Jurkat, Clone E6-1 (cell line): Measurements from ENCODE around the gene PLD5. TPM values are rescaled to one million over a fixed set of nuclear protein-coding genes. Genes with fewer than 3 reads are reported as not detected.

ENCODE experiments used
- DNase-seq: peaks from one replicate; pipeline ENCODE4 v3.0.0-alpha.2; 2011; ENCODE audit warnings: low read depth, low spot score
- H3K4me3 ChIP-seq: 2 replicates; pipeline ENCODE4 v1.5.1; 2011; ENCODE audit warnings: mild to moderate bottlenecking, low read length, control low read depth, moderate library complexity
- polyA plus RNA-seq: library from polyadenylated mRNA; unstranded; fragments of >200 nt; gene quantifications from one replicate; pipeline ENCODE4 v1.2.1, GENCODE V29; 2012; ENCODE audit warnings: missing spikeins; ENCODE audit not compliant: insufficient read length, insufficient read depth

Gene PLD5
- not detected for polyA plus RNA-seq

DNA sequence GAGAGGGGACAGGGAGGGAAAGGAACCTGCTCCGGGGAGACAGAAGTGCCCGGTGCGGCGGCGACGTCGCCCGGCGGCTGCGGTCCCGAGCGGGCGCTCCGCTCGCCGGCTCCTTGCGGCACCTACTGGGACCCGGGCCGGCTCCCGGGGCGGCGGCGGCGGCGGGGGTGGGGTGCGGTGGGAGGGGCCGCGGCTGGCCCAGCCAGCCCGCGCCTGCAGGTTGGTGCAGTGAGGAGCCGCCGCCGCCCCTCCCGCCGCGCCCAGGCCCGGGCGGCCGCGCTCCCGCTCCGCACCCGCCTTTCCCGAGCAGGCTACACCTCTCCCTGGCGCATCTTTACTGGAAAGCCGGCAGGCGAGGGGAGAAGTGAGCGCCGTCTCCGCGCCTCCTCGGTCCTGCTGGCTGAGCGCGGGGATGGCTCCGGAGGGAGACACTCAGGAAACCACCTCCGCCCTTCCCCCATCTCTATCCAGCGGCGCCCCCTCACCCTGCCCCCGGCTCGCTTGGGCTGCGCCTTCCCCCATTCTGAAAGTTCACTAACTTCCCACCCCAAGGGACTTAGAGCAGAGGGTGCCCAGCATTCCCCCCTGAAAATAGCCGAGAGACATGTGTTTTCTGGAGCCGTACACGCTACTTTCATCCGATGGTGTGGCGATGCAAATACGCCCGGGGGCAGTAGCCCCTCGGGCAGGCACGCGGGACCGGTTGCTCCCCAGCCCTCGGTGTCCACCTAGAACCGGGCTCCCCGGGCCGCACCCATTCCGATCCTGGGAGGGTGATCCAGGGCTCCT is at the start of gene PLD5:
Gene PLD5 (minus strand): TSS at position 127 of the 789 bp plus-strand sequence.
- DNase-seq = no peak

DNA sequence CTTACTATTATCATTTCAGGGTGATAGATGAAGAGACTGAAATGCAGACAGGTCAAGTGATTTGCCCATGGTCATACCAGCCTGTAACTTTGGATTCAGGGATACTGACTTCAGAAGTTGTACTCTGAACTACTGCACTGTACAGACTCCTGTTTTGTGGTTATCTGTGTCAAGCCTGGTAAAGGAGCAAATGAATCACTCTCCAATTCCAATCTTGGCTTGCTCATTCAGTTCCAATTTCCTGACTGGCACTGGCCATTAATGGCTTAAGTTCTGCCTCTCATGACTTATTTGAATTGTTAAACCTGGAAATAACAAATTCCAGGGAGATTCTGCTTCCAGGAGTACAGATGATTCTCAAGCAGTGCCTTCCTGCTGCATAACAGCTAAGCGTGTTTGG is 45.4 kb upstream of the PLD5 start:
- DNase-seq = no peak
- no peak overlapping the region for H3K4me3 ChIP-seq

More for the DNA sequence above, at the start of gene PLD5:
- H3K4me3 ChIP-seq = no peak within 1 kb of the TSS

GRCh38 chr1:242568666-242569065 is 44.2 kb upstream of the PLD5 start:
- no peak for DNase-seq
- no peak overlapping the region for H3K4me3 ChIP-seq

GRCh38 chr1:242567596-242567995 is 43.1 kb upstream of the PLD5 start:
- no peak overlapping the region for H3K4me3 ChIP-seq
- no peak for DNase-seq

GRCh38 chr1:242556759-242557158 is 32.3 kb upstream of the PLD5 start:
- no peak for DNase-seq

GRCh38 chr1:242556276-242556675 is 31.8 kb upstream of the PLD5 start:
- H3K4me3 ChIP-seq = no peak overlapping the region

More at GRCh38 chr1:242556759-242557158, 32.3 kb upstream of the PLD5 start:
- H3K4me3 ChIP-seq = no peak overlapping the region

DNA sequence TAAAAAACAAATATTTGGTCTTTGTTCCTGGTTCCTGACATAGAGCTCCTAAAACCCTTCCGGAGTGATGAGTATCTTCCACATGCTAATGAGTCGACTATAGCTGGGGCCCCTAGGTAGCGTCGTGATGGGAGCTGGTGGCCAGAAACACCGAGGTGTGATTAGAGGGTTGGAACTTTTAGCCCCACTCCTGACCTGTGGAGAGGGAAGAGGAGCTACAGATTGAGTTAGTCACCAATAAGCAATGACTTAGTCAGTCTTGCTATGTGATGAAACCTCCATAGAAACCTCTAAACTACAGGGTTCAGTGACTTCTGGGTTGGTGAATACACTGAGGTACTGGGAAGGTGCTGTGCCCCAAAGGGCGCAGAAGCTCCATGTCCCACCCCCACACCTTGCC is 30.1 kb upstream of the PLD5 start:
- H3K4me3 ChIP-seq = no peak overlapping the region
- DNase-seq = no peak

More at GRCh38 chr1:242556276-242556675, 31.8 kb upstream of the PLD5 start:
- no peak for DNase-seq

GRCh38 chr1:242546849-242547729 is 22.6 kb upstream of the PLD5 start:
- DNase-seq = no peak
- H3K4me3 ChIP-seq = no peak overlapping the region

GRCh38 chr1:242546441-242546840 is 21.9 kb upstream of the PLD5 start:
- DNase-seq = no peak
- no peak overlapping the region for H3K4me3 ChIP-seq

- DNase-seq = no peak
- H3K4me3 ChIP-seq = no peak overlapping the region
Measured at GRCh38 chr1:242544071-242544470, 19.6 kb upstream of the PLD5 start.

DNA sequence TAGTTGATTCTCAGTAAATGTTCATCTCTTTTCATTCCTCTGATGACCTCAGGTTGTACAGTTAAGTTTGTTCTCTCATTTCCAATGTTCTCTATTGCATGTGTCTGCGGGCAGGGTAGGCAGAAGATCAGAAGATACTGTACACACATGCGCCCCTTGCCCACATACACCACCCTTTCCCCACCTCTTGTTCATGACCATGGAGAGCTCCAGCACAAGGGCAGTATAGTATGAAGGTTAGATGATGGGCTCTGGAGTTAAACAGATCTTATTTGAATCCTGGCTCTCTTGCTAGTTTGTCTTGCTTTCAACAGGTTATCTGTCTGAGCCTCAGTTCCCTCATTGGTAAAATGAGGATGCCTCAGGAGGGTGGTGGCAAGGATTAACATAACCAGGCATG is 17.8 kb upstream of the PLD5 start:
- DNase-seq = no peak
- H3K4me3 ChIP-seq = no peak overlapping the region

DNA sequence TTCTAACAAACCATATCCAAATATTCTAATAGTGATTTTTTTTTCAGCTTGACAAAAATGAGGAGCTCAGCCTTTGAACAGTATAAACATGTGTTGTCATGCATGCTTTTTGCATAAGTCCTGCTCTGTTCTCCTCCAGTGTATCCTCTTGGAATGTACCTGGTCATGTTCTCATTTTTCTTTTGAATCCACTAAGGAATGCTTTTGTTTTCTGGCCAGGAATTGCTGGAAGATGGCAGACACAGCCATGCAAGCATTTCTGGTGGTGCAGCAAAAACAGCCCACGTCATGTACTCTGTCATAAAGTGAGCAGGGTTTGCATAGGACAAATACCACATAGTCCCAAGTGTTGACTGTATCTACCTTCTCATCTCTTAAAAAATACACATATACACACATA is 11.5 kb upstream of the PLD5 start:
- DNase-seq = no peak
- no peak overlapping the region for H3K4me3 ChIP-seq

DNA sequence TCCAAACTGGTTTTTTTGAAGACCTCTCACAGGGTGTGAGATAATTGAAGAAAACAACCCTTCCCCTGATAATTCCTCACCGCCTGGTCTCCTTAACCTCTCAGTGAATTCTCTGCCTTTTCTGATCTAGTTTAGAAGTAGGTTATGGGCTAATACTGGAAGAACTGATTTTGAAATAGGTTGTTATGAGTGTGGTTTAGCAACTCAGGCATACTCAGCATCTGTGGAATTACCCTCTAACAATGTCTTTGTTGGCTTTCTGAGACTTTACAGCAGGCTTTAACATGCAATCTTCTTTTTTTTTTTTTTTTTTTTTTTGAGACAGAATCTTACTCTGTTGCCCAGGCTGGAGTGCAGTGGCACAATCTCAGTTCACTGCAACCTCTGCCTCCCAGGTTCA is 10.3 kb upstream of the PLD5 start:
- DNase-seq = no peak
- no peak overlapping the region for H3K4me3 ChIP-seq

DNA sequence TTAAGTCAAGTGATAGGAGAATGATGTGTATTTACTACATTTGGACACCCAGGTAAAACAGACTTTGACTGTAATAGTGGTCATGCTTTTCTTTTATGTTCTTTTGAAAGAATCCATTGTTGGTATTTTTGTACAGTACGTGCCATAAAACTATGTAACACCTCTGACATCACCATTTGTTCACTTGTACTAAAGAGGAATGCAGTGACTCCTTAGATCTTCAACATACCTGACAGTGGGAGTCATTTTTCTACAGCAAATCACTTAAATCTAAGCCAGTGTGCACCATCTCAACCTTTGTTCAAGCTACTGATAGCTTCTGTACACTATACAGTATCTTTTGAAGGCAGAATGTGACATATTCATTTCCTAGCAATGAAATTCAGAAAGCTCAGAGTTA is 6.3 kb upstream of the PLD5 start:
- no peak overlapping the region for H3K4me3 ChIP-seq
- DNase-seq = no peak

GRCh38 chr1:242525769-242526168 is 1.3 kb upstream of the PLD5 start:
- DNase-seq = no peak
- no peak overlapping the region for H3K4me3 ChIP-seq

- no peak overlapping the region for H3K4me3 ChIP-seq
Measured at GRCh38 chr1:242525360-242525722, 844 bp upstream of the PLD5 start.

GRCh38 chr1:242523719-242524570 is 552 bp downstream of the PLD5 start:
- DNase-seq = no peak
- H3K4me3 ChIP-seq = no peak overlapping the region

More at GRCh38 chr1:242525360-242525722, 844 bp upstream of the PLD5 start:
- DNase-seq = no peak

DNA sequence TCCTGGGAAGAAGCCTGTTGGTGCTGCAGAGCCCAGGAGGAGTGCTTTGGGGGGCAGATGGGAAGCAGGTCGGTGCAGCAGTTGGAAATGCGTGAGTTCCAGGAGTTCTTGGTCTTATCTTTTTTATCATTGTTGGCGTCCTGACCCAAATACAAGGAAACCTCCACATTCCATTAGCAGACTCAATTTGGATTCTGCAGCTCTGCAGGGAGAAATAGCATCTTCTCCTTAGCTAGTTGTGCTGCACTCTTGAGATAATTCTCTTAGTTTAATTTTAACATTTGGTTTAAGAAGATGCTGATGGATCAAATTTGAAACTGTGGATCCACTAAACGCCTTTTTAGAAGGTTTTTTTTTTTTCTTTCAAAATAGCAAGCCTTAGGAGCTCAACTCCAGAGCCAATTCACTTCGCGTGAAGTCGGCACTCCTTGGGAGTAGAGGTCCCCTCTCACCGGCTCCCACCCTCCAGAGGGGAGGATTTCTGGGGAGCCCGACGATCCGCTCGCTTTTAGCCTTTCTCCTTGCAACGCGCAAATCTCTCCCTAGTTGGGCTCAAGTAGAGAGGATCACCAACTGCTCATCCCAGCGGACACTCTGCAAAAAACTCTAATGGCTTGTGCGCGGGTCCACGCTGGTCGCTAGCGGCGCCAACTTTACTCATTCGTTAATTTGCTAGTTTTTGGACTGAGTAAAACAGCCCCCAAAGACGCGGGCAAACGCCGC is 1.3 kb downstream of the PLD5 start:
- no peak overlapping the region for H3K4me3 ChIP-seq
- DNase-seq = no peak
